HG03039 (cell line): Measurements from ENCODE around the gene PGF.

ENCODE experiments used
- ATAC-seq: cut with Tn5 transposase; IDR thresholded peaks from one replicate; pipeline ENCODE4 v1.9.1; 2021; ENCODE audit warnings: mild to moderate bottlenecking, moderate library complexity; ENCODE audit not compliant: unreplicated experiment

PGF gene

GRCh38 chr14:74921053-74921620 is 34.3 kb downstream of the PGF start:
- no peak for ATAC-seq

- no peak for ATAC-seq
Measured at GRCh38 chr14:74920281-74920680, 35.1 kb downstream of the PGF start.

GRCh38 chr14:74919421-74920165 is 35.8 kb downstream of the PGF start:
- no peak for ATAC-seq

- ATAC-seq, result no peak
Measured at GRCh38 chr14:74918380-74918779, 37.0 kb downstream of the PGF start.

- ATAC-seq, result no peak
Measured at GRCh38 chr14:74917646-74918081, 37.7 kb downstream of the PGF start.

- no peak for ATAC-seq
Measured at GRCh38 chr14:74917178-74917543, 38.2 kb downstream of the PGF start.

GRCh38 chr14:74915826-74916225 is 39.6 kb downstream of the PGF start:
- ATAC-seq, result no peak

GRCh38 chr14:74915426-74915825 is 40.0 kb downstream of the PGF start:
- ATAC-seq, result no peak

GRCh38 chr14:74913986-74914573 is 41.3 kb downstream of the PGF start:
- no peak for ATAC-seq

GRCh38 chr14:74913393-74913910 is 41.9 kb downstream of the PGF start:
- ATAC-seq, result no peak

GRCh38 chr14:74912801-74913200 is 42.6 kb downstream of the PGF start:
- ATAC-seq, result no peak

- ATAC-seq, result no peak
Measured at GRCh38 chr14:74912111-74912510, 43.3 kb downstream of the PGF start.

GRCh38 chr14:74911704-74912103 is 43.7 kb downstream of the PGF start:
- no peak for ATAC-seq

GRCh38 chr14:74911221-74911620 is 44.2 kb downstream of the PGF start:
- no peak for ATAC-seq

GRCh38 chr14:74910556-74910955 is 44.8 kb downstream of the PGF start:
- ATAC-seq, result no peak

GRCh38 chr14:74909911-74910310 is 45.5 kb downstream of the PGF start:
- ATAC-seq, result no peak

GRCh38 chr14:74909501-74909900 is 45.9 kb downstream of the PGF start:
- no peak for ATAC-seq

GRCh38 chr14:74908861-74909341 is 46.5 kb downstream of the PGF start:
- no peak for ATAC-seq

- no peak for ATAC-seq
Measured at GRCh38 chr14:74907744-74908143, 47.7 kb downstream of the PGF start.

- ATAC-seq, result no peak
Measured at GRCh38 chr14:74906925-74907521, 48.4 kb downstream of the PGF start.

- no peak for ATAC-seq
Measured at GRCh38 chr14:74905595-74906142, 49.7 kb downstream of the PGF start.
